Thyroid gland (tissue), 4 donors: Measurements from ENCODE around the gene RPL13A. TPM values are rescaled to one million over a fixed set of nuclear protein-coding genes. Genes with fewer than 3 reads are reported as not detected.

Source experiments
- DNase-seq, 2 donors: peaks; one replicate each; pipeline ENCODE4 v3.0.0-alpha.2; 2019
- H3K27ac ChIP-seq, 3 donors: fragments of 200-600 bp; sonication (generic); 1 replicate in 2 of 3; 2 replicates in 1 of 3; pipeline ENCODE4 v1.5.1; 2016 to 2019; ENCODE audit warnings: mild to moderate bottlenecking in 1 of 3, moderate library complexity in 1 of 3
- H3K27me3 ChIP-seq: fragments of 200-600 bp; sonication (generic); one replicate; pipeline ENCODE4 v1.5.1; 2019
- H3K36me3 ChIP-seq, 2 donors: fragments of 200-600 bp; sonication (generic); one replicate each; pipeline ENCODE4 v1.5.1; 2016 to 2019
- H3K4me1 ChIP-seq, 2 donors: fragments of 200-600 bp; sonication (generic); one replicate each; pipeline ENCODE4 v1.5.1; 2017 to 2019
- H3K4me3 ChIP-seq, 3 donors: fragments of 200-600 bp; sonication (generic); replicated peaks in 1 of 3; 1 replicate in 2 of 3; 2 replicates in 1 of 3; pipeline ENCODE4 v1.5.1; 2016; ENCODE audit warnings: mild to moderate bottlenecking in 1 of 3
- H3K9me3 ChIP-seq: fragments of 200-600 bp; sonication (generic); one replicate; pipeline ENCODE4 v1.5.1; 2017
- CTCF ChIP-seq, 6 experiments: fragments of 200-600 bp in 3 of 6; fragments of 450-650 bp in 3 of 6; sonication (generic) in 3 of 6; IDR thresholded peaks; one replicate each; pipeline ENCODE4 v1.5.1; 2016 to 2019; ENCODE audit warnings: antibody characterized with exemption in 6 of 6, mild to moderate bottlenecking in 2 of 6, inconsistent platforms in 1 of 6, moderate library complexity in 1 of 6
- POLR2A ChIP-seq, 2 donors: fragments of 450-650 bp; IDR thresholded peaks; one replicate each; pipeline ENCODE4 v1.6.1; 2017; ENCODE audit warnings: antibody characterized with exemption in 2 of 2, mild to moderate bottlenecking in 2 of 2, moderate library complexity in 1 of 2
- WGBS, 2 donors: methylation state at CpG; one replicate each; pipeline ENCODE4 v1.1.5; 2017; 5-methylcytosine and 5-hydroxymethylcytosine counted together
- intact Hi-C: fragments of 100-400 bp; cut with DNase I; formaldehyde crosslinking; loops from one replicate; pipeline ENCODE4 v1.15.1; 2023
- total RNA-seq, 4 donors: library from RNA; depleted of rRNA; stranded (reverse); fragments of >200 nt; gene quantifications; one replicate each; pipeline ENCODE4 v1.2.3, GENCODE V29; 2016

Gene RPL13A
- total RNA-seq, 4 donors from 2014 or later = 1,542 to 2,853 (median 2,123) TPM

DNA sequence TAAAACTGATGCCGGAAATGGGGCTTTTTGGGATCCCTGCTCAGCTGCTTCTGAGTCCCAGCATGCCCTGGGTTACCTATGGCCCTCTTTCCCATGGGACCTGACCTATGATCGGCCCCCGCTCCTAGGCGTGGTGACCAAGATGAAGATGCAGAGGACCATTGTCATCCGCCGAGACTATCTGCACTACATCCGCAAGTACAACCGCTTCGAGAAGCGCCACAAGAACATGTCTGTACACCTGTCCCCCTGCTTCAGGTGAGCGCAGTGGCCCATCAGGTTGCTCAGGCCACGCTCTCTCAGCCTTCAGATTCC is 10.3 kb downstream of the RPL13A start:
- DNase-seq = no peak
- Histone ChIP-seq H3K9me3 (no peaks in the 10 kb centered on the region), H3K4me1 (peaks cover 16 to 35% of the 10 kb centered on the region in 2 donors), H3K27ac (peak overlapping the region in 2 of 3 donors; percentile 89 to 94), H3K4me3 (peak overlapping the region in 1 of 3 donors; percentile 79), H3K36me3 (peaks cover 33 to 34% of the 10 kb centered on the region in 2 donors), H3K27me3 (no peaks in the 10 kb centered on the region)
- no peak for TF ChIP-seq POLR2A (IDR thresholded peaks at IDR 0.05)
- no peak for TF ChIP-seq CTCF (IDR thresholded peaks at IDR 0.05)
- 90 to 95% methylated on average over 12 of the region's 12 CpGs for WGBS, 2 donors
- intact Hi-C loops = no loop called here

DNA sequence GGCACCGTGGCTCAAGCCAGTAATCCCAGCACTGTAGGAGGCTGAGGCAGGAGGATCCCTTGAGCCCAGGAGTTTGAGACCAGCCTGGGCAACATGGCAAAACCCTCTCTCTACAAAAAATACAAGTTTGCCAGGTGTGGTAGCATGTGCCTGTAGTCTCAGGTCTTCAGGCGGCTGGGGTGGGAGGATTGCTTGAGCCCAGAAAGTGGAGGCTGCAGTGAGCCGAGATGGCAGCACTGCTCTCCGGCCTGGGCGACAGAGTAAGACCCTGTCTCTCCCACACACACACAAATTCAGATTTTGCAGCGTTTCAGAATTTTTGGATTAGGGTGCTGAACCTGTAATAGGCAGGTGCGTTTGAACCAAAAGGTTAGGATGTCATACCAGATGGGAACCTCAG is 11.1 kb downstream of the RPL13A start:
- DNase-seq = no peak
- Histone ChIP-seq H3K27me3 (no peaks in the 10 kb centered on the region), H3K27ac (no peak overlapping the region), H3K4me3 (no peak overlapping the region), H3K36me3 (peaks cover 27 to 29% of the 10 kb centered on the region in 2 donors), H3K4me1 (peaks cover 19 to 35% of the 10 kb centered on the region in 2 donors), H3K9me3 (no peaks in the 10 kb centered on the region)
- intact Hi-C loops = no loop called here
- TF ChIP-seq POLR2A (IDR thresholded peaks at IDR 0.05) = no peak
- TF ChIP-seq CTCF (IDR thresholded peaks at IDR 0.05) = no peak
- whole genome bisulfite sequencing, 2 donors = 81 to 90% methylated on average over 6 to 7 of the region's 7 CpGs

- peaks cover 27 to 29% of the 10 kb centered on the region in 2 donors for H3K36me3 ChIP-seq
- WGBS, 2 donors = 86 to 90% methylated on average over 14 of the region's 19 CpGs
- intact Hi-C loops = no loop called here
- H3K27me3 ChIP-seq = no peaks in the 10 kb centered on the region
- no peak for TF ChIP-seq POLR2A (IDR thresholded peaks at IDR 0.05)
- peak overlapping the region in 1 of 3 donors; percentile 80 for H3K27ac ChIP-seq
- no peak overlapping the region for H3K4me3 ChIP-seq
- peaks cover 19 to 35% of the 10 kb centered on the region in 2 donors for H3K4me1 ChIP-seq
- no peaks in the 10 kb centered on the region for H3K9me3 ChIP-seq
- DNase-seq = no peak
These were observed 11.7 kb downstream of the RPL13A start for GRCh38 chr19:49499030-49499670.

- intact Hi-C loops = loop anchor here (2.0 kb wide), 1 partner anchor 44 kb away; no protein-coding TSS in a partner anchor
- Histone ChIP-seq H3K27ac (peak overlapping the region in 1 of 3 donors; percentile 13), H3K4me3 (no peak overlapping the region), H3K4me1 (peaks cover 4 to 18% of the 10 kb centered on the region in 2 donors), H3K36me3 (peaks cover 18 to 20% of the 10 kb centered on the region in 2 donors), H3K9me3 (no peaks in the 10 kb centered on the region), H3K27me3 (no peaks in the 10 kb centered on the region)
- 39 to 42% methylated on average over 14 of the region's 14 CpGs for WGBS, 2 donors
- no peak for TF ChIP-seq POLR2A (IDR thresholded peaks at IDR 0.05)
- TF ChIP-seq CTCF (IDR thresholded peaks at IDR 0.05) = peak; percentile 17 to 76 (median 51)
- peak; percentile 33 to 47 for DNase-seq
These were observed 15.6 kb downstream of the RPL13A start for GRCh38 chr19:49502866-49503581.

DNA sequence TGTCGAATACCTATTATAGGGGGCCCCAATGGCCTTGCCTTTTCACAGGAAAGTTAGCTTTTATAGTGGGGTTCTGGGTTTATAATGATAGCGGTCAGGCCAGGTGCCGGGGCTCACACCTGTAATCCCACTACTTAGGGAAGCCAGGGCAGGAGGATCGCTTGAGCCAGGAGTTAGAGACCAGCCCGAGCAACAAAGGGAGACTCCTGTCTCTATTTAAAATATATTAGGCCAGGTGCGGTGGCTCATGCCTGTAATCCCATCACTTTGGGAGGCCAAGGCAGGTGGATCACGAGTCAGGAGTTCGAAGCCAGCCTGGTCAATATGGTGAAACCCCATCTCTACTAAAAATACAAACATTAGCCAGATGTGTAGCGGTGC is 16.2 kb downstream of the RPL13A start:
- TF ChIP-seq CTCF (IDR thresholded peaks at IDR 0.05) = no peak
- intact Hi-C loops = loop anchor here (2.0 kb wide), 1 partner anchor 43 kb away; no protein-coding TSS in a partner anchor
- Histone ChIP-seq H3K9me3 (no peaks in the 10 kb centered on the region), H3K4me1 (peaks cover 4 to 13% of the 10 kb centered on the region in 2 donors), H3K27ac (no peak overlapping the region), H3K4me3 (no peak overlapping the region), H3K27me3 (no peaks in the 10 kb centered on the region), H3K36me3 (peaks cover 13 to 15% of the 10 kb centered on the region in 2 donors)
- WGBS, 2 donors = 77 to 81% methylated on average over 9 of the region's 9 CpGs
- DNase-seq = no peak
